ENCODE measurements around the gene ASTL.

DNA sequence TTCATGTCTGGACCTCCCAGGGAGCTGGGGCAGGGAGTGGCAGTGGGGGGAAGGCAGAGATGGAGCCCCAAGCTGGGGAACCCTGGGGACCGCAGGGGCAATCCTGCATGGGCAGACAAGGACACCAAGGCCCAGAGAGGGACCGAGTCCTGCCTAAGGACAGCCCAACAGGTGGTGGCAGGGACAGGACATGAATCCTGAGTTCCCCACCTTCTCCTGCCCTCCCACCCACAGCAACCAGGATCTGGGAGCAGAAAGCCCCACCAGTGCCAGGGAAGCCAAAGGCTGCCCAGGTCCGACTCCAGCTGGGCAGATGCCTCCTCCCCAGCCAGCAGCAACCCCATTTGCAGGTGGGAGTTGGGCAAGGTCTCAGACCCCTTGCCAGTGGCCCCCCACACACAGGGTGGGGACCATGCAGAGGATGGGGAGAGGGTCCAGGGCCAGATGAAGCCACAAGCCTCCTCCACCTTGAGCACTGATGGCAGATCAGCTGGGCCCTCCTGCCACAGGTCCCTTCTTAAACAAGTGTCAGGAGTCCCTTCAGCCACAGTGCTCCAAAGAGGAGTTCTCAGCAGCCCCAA lies 28.3 kb downstream of the ASTL start:
- TF ChIP-seq, protein P1, sequence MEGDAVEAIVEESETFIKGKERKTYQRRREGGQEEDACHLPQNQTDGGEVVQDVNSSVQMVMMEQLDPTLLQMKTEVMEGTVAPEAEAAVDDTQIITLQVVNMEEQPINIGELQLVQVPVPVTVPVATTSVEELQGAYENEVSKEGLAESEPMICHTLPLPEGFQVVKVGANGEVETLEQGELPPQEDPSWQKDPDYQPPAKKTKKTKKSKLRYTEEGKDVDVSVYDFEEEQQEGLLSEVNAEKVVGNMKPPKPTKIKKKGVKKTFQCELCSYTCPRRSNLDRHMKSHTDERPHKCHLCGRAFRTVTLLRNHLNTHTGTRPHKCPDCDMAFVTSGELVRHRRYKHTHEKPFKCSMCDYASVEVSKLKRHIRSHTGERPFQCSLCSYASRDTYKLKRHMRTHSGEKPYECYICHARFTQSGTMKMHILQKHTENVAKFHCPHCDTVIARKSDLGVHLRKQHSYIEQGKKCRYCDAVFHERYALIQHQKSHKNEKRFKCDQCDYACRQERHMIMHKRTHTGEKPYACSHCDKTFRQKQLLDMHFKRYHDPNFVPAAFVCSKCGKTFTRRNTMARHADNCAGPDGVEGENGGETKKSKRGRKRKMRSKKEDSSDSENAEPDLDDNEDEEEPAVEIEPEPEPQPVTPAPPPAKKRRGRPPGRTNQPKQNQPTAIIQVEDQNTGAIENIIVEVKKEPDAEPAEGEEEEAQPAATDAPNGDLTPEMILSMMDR (IDR thresholded peaks at IDR 0.05; ENCODE audit: poor library complexity), result no peak
- no peak for TF ChIP-seq EZH2 (IDR thresholded peaks at IDR 0.05; ENCODE audit: borderline replicate concordance)
